Measurements from ENCODE around the gene UGT1A9. TPM values are rescaled to one million over a fixed set of nuclear protein-coding genes. Genes with fewer than 3 reads are reported as not detected.
"Not testable (repeated sequence)": the region's sequence is repeated elsewhere in the genome, so short reads cannot be mapped to it uniquely, and the experiment has no call there.

The UGT1A9 gene
- total RNA-seq, result not detected

DNA sequence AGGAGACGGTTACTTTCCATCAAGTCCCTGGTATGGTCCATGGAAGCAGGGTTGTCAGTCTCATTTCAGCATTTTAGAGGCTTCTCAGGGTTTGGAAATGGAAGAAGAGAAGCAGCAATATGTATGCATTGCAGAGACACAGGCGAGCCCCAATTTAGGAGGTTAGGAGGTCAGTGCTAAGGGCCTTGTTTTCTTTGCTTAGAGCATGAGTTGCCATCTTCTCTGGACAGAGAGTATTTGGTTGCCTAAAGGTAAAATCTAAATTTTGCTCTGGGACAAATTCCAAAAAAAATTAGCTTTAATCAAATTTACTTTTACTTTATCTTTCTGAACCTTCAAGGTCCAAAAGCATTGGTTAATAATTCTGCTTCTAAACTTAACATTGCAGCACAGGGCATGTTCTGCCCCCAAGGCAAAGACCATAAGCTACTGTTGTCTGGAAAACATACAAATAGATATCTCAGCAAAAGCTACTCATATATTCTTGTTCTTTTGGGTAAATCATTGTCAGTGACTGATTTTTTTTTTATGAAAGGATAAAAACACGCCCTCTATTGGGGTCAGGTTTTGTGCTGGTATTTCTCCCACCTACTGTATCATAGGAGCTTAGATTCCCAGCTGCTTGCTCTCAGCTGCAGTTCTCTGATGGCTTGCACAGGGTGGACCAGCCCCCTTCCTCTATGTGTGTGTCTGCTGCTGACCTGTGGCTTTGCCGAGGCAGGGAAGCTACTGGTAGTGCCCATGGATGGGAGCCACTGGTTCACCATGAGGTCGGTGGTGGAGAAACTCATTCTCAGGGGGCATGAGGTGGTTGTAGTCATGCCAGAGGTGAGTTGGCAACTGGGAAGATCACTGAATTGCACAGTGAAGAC is at the start of gene UGT1A9:
Gene UGT1A9, plus strand, starts transcription at position 609 of the 872 bp plus-strand sequence. Its CDS starts 37 bp downstream, at position 646.
- H3K27ac Mint-ChIP-seq, result peak within 1 kb of the TSS in 1 of 2 donors; percentile 22
- H3K9me3 Mint-ChIP-seq, result peaks cover 0 to 8% of the 10 kb centered on the region in 2 donors

DNA sequence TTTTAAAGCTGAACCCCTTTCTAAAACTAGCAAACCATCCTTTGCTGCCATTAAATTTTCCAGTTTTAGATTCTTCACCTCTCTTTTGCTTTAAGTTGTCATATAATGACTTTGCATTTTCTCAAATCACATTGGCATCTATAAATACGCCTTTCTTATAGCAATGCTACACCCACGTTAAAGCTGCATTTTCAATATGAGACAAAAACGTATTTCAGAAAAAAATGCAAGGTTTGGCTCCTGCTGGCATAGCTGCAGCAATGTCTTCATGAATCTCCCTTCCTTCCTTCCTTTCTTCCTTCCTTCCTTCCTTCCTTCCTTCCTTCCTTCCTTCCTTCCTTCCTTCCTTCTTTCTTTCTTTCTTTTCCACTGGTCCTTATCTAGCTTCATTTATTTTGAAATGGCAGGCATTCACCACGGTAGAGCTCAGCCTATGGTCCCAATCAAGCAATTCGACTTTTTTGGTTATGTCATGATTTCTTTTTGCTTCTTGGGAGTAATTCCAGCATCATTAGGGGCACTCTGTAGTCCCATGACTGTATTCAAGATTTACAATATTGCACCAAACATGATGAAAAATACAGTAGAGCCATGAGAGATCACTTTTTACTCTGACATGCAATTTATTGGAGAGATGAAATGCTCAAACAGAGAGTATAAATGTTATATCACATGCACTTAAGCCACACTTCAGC is 44.2 kb upstream of the UGT1A9 start:
- Mint-ChIP-seq H3K36me3 (peaks cover 0 to 7% of the 10 kb centered on the region in 2 donors), H3K27ac (no peak overlapping the region), H3K9me3 (peaks cover 9 to 18% of the 10 kb centered on the region in 2 donors)
- ATAC-seq (no peak), DNase-seq (ENCODE audit: low spot score in 2 of 2) (no peak)

More for the DNA sequence above, at the start of gene UGT1A9:
- DNase-seq (ENCODE audit: low spot score in 2 of 2), result no peak
- H3K36me3 Mint-ChIP-seq, result peaks cover 0 to 7% of the 10 kb centered on the region in 2 donors
- no peak for ATAC-seq

DNA sequence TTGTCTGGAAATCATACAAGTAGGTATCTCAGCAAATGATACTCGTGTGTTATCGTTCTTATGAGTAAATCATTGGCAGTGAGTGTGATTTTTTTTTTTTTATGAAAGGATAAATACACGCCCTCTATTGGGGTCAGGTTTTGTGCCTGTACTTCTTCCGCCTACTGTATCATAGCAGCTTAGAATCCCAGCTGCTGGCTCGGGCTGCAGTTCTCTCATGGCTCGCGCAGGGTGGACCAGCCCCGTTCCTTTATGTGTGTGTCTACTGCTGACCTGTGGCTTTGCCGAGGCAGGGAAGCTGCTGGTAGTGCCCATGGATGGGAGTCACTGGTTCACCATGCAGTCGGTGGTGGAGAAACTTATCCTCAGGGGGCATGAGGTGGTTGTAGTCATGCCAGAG is 35.4 kb upstream of the UGT1A9 start, which contains the start of gene UGT1A10:
Gene UGT1A10, plus strand, starts transcription at position 143 of the 400 bp plus-strand sequence. Its CDS starts 75 bp downstream, at position 218.
- H3K9me3 Mint-ChIP-seq; H3K27ac Mint-ChIP-seq; DNase-seq (ENCODE audit: low spot score in 2 of 2); H3K36me3 Mint-ChIP-seq; ATAC-seq: not testable (repeated sequence)

DNA sequence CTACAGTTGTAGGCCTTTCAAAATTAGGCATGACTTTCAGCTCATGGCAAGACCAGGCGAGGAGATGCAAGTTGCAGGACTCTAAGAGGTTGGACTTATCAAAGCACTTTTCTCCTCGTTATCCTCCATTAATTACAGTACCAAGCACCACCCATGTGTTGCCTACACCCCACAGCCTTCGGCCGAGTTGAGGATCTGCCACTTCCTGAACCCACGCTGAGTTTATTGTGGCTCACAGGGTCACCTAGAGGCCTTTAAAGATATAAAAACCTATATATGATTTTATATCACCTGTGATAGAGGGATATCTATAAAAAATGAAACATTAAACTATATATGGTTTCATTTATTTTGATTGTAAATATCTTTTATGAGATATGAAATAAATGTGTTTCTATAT is 32.9 kb upstream of the UGT1A9 start:
- peaks cover 3 to 5% of the 10 kb centered on the region in 2 donors for H3K9me3 Mint-ChIP-seq
- no peak overlapping the region for H3K27ac Mint-ChIP-seq
- ATAC-seq (no peak), DNase-seq (ENCODE audit: low spot score in 2 of 2) (no peak)
- peaks cover 0 to 4% of the 10 kb centered on the region in 2 donors for H3K36me3 Mint-ChIP-seq

DNA sequence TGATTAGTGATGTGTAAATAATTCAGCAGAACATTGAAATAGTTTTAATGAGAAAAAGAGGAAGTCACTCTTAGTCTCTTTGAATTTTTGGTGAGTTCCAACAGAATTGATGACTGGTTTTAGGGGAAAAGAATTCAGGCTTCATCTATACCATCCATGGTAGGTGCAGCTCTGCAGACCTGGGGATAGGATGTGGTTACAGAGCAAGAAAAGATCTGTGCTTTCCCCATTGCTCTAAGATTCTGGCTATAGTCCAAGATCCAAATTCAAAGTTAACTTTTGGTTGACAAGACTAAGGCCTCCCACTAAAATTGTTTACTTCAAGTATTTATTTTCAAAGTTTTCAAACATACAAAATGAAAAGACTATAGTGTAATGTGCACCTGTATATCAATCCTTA is 31.8 kb upstream of the UGT1A9 start:
- no peak overlapping the region for H3K27ac Mint-ChIP-seq
- ATAC-seq (no peak), DNase-seq (ENCODE audit: low spot score in 2 of 2) (no peak)

DNA sequence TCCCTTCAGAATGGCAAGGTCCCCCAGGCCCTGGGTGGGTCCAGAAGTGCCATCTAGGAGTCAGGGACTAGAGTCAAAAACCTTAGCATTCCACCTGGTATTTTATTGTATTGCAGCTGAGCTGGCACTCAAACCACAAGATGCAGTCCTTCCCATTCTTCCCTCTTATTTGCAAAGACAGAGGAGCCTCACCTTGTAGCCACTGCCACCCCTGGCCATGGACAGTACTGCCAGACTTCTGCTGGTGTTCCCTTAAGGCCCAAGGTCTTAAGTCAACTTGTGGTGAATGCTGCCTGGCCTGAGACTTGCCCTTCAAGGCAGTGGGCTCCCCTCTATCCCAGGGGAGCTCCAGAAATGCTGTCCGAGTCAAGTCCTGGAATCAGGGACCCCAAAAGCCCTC is 28.6 kb upstream of the UGT1A9 start:
- peaks cover 14 to 20% of the 10 kb centered on the region in 2 donors for H3K36me3 Mint-ChIP-seq
- no peak for ATAC-seq
- no peak overlapping the region for H3K27ac Mint-ChIP-seq
- H3K9me3 Mint-ChIP-seq, result peaks cover 13 to 22% of the 10 kb centered on the region in 2 donors
- no peak for DNase-seq (ENCODE audit: low spot score in 2 of 2)

More for the DNA sequence above, 31.8 kb upstream of the UGT1A9 start:
- H3K9me3 Mint-ChIP-seq, result peaks cover 5 to 8% of the 10 kb centered on the region in 2 donors
- H3K36me3 Mint-ChIP-seq, result peaks cover 0 to 4% of the 10 kb centered on the region in 2 donors

DNA sequence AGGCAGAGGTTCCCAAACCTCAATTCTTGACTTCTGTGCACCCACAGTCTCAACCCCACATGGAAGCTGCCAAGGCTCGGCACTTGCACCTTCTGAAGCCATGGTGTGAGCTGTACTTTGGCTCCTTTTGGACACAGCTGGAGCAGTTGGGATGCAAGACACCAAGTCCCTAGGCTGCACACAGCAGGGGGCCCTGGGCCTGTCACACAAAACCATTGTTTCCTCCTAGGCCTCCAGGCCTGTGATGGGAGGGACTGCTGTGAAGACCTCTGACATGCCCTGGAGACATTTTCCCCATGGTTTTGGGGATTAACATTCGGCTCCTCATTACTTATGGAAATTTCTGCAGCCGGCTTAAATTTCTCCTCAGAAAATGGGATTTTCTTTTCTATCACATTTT is 25.7 kb upstream of the UGT1A9 start:
- DNase-seq (ENCODE audit: low spot score in 2 of 2); ATAC-seq; H3K27ac Mint-ChIP-seq: not testable (repeated sequence)
- H3K36me3 Mint-ChIP-seq, result peaks cover 14 to 20% of the 10 kb centered on the region in 2 donors
- peaks cover 13 to 22% of the 10 kb centered on the region in 2 donors for H3K9me3 Mint-ChIP-seq

DNA sequence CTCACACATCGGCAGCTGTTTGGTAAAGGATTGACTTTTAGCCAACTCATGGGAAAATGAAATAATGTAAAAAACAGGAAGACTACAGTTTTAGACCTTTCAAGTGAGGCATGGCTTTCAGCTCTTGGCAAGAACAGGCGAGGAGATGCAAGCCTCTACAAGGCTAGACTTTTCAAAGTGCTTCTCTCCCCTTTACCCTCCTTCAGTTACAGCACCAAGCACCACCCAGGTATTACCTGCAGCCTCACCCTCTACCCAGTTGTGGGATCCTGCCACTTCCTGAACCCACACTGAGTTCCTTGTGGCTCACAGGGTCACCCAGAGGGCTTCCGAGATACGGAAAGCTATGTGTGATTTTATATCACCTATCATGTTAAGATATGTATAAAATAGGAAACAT is 20.7 kb upstream of the UGT1A9 start:
- Mint-ChIP-seq H3K36me3 (peaks cover 9 to 20% of the 10 kb centered on the region in 2 donors), H3K27ac (no peak overlapping the region), H3K9me3 (peaks cover 8 to 13% of the 10 kb centered on the region in 2 donors)
- no peak for ATAC-seq
- DNase-seq (ENCODE audit: low spot score in 2 of 2), result no peak

DNA sequence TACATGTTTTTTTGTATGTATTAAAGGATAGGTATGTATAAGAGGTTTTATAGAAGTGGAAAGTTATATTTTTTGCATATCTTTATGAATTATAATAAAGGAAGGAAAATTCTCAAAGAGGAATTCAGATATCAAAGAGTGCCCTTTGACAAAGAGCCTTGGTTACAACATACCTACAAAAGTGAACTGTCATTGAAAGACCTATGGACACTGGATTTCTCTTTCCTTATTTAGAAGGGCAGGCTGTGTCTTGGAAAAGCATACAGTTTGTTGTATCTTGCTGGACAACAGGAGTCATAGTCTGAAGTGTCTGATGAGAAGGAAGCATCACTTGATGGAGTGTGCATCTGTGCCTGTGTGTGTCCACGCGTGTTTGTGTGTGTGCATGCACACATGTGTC is 20.3 kb upstream of the UGT1A9 start:
- H3K27ac Mint-ChIP-seq, result no peak overlapping the region
- peaks cover 7 to 11% of the 10 kb centered on the region in 2 donors for H3K9me3 Mint-ChIP-seq
- DNase-seq (ENCODE audit: low spot score in 2 of 2), result no peak
- H3K36me3 Mint-ChIP-seq, result peaks cover 5 to 16% of the 10 kb centered on the region in 2 donors
- ATAC-seq, result no peak

DNA sequence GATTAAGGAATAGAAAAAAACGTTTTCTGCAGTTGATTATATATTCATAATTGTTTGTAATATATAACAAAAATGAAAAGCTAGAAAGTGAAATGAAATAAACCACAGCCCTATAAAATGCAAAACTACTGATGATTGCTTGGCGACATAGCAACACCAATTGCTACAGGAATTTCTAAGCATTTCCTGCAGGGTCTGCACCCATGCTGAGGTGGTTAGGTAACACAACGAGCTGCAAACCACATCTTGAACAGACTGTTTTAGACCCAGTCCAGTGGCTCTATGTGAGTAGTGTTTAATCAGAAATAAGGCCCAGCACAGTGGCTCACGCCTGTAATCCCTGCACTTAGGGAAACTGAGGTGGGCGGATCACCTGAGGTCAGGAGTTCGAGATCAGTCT is 17.2 kb upstream of the UGT1A9 start:
- DNase-seq (ENCODE audit: low spot score in 2 of 2) (no peak), ATAC-seq (no peak)
- Mint-ChIP-seq H3K27ac (no peak overlapping the region), H3K9me3 (no peaks in the 10 kb centered on the region), H3K36me3 (no peaks in the 10 kb centered on the region)

DNA sequence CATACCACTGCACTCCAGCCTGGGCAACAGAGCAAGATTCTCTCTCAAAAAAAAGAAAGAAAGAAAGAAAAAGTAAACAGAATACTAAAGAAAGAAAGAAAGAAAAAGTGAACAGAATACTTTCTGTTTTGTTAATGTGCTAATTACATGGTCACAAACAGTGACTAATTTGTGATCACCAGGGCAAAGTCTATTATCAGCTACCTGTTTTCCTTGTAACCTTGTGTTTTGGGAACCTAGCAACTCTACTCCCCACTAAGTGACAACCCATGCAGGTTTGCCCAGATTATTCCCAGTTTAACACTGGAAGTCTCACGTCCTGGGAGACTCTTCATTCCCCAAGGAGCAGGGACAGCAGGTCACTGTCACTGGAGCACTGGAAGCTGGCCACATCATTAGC is 16.7 kb upstream of the UGT1A9 start:
- Mint-ChIP-seq H3K36me3 (no peaks in the 10 kb centered on the region), H3K9me3 (no peaks in the 10 kb centered on the region), H3K27ac (no peak overlapping the region)
- DNase-seq (ENCODE audit: low spot score in 2 of 2), result no peak
- ATAC-seq, result no peak

DNA sequence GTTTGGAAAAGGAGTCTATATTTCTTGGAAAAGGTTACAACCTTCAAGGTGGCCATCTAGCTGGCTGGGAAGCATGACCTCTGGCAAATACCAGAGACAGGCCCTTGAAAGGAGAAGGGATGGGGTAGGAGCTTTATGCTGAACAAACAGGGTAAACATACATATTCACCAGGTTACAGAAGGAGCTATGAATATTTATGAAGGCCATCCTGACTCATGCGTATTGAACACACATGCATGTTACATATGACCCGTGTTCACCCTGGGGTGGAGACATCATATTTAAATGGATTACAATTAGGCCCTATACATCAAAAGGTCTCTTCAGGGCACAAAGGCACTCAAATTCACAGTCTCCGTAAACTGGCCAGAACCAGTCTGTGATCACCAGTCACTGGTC is 15.8 kb upstream of the UGT1A9 start:
- not testable (repeated sequence) for DNase-seq (ENCODE audit: low spot score in 2 of 2); H3K27ac Mint-ChIP-seq; ATAC-seq; H3K9me3 Mint-ChIP-seq; H3K36me3 Mint-ChIP-seq

DNA sequence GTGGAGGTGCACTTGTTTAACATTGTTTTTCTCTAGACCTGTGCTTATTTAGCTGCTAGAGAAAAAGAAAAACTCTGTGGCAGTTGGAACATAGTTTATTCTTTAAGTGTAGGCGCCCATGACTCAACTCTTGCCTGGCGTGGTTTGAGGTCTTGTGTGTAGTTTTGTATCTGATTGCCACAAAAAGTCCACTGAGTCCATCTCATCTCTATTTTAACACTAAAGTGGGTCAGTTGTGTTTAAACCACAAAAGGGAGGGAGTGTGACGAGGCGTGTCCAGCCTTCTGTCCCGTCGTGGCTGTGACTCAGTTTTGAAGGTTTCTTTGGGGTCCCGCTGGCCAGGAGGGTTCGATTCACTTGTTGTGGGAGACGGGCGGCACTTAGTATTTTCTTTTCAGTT is 15.3 kb upstream of the UGT1A9 start:
- DNase-seq (ENCODE audit: low spot score in 2 of 2) (no peak), ATAC-seq (no peak)
- no peaks in the 10 kb centered on the region for H3K9me3 Mint-ChIP-seq
- H3K36me3 Mint-ChIP-seq, result no peaks in the 10 kb centered on the region
- no peak overlapping the region for H3K27ac Mint-ChIP-seq

DNA sequence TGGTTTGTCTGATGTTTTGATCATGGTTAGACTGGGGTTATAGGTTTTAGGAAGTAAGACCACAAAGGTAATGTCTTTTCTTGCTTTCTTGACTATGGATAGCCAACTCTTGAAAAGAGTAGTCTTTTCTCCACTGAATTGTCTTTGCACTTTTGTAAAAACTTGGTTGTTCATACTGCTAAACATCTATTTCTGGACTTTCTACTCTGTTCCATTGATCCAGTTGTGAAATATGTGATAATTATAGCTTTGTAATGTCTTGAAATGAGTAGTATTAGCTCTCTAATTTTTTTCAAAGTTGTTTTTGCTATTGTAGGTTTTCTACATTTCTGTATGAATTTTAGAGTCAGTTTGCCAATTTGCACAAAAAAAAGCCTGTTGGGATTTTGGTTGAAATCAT is 13.1 kb upstream of the UGT1A9 start:
- ATAC-seq, result no peak
- Mint-ChIP-seq H3K36me3 (no peaks in the 10 kb centered on the region), H3K9me3 (no peaks in the 10 kb centered on the region), H3K27ac (no peak overlapping the region)
- no peak for DNase-seq (ENCODE audit: low spot score in 2 of 2)

DNA sequence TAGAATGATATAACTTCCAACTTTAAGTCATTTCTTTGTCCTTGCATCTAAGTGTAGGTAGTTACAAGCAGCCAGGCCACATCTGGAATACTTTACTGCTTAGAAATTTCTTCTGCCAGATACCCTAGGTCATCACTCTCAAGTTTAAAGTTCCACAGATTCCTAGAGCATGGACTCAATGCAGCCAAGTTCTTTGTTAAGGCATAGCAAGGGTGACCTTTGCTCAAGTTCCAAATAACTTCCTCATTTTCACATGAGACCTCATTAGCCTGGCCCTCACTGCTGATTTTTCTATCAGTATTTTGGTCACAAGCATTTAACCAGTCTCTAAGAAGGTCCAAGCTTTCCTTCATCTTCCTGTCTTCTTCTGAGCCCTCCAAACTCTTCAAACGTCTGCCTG is 7.8 kb upstream of the UGT1A9 start:
- Mint-ChIP-seq H3K27ac (no peak overlapping the region), H3K36me3 (no peaks in the 10 kb centered on the region), H3K9me3 (peaks cover 0 to 4% of the 10 kb centered on the region in 2 donors)
- DNase-seq (ENCODE audit: low spot score in 2 of 2) (no peak), ATAC-seq (no peak)

DNA sequence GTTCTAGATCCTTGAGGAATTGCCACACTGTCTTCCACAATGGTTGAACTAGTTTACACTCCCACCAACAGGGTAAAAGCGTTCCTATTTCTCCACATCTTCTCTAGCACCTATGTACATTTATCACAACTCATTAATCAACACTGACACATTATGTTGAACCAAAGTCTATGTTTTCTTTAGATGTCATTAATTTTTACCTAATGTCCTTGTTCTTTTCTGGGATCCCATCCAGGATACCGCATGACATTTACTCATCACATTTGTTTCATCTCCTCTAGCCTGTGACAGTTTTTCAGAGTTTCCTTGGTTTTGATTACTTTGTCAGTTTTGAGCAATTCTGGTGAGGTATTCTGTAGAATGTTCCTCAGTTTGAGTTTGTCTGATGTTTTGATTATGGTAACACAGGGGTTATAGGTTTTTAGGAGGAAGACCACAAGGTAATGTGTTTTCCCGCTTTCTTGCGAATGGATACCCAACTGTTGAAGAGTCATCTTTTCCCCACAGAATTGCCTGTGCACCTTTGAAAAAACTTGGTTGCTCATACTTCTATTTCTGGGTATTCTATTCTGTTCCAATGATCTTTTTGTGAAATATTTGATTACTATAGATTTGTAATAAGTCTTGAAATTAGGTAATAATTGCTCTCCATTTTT is 3.0 kb upstream of the UGT1A9 start:
- DNase-seq (ENCODE audit: low spot score in 2 of 2) (no peak), ATAC-seq (no peak)
- H3K36me3 Mint-ChIP-seq, result peaks cover 0 to 7% of the 10 kb centered on the region in 2 donors
- peaks cover 0 to 8% of the 10 kb centered on the region in 2 donors for H3K9me3 Mint-ChIP-seq
- no peak overlapping the region for H3K27ac Mint-ChIP-seq

DNA sequence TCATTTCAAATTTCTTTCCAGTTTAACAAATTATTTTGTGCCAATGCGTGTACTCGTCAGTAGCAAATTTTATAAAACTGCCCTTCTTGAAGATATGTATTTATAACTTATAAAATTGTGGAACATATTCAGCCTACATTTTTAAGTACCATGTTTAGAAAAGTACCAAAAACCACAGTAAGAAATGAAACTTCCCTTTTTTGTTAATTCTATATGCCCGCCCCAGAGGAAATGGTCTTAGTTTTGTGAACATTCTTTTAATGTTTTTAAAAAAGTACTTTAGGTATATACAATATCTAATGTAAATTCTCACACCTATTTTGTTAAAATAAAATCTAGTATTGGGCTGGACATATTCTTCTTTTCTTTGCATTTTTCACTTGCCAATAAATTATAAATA is 1.2 kb downstream of the UGT1A9 start:
- Mint-ChIP-seq H3K27ac (no peak overlapping the region), H3K9me3 (peaks cover 0 to 8% of the 10 kb centered on the region in 2 donors), H3K36me3 (peaks cover 0 to 7% of the 10 kb centered on the region in 2 donors)
- DNase-seq (ENCODE audit: low spot score in 2 of 2), result no peak
- ATAC-seq, result no peak

All from activated naive CD4-positive, alpha-beta T cell treated with anti-CD3 and anti-CD28 coated beads, Interleukin-2, amount 50 U/mL, for 72 hours (primary cell).